GM21381 (cell line): Measurements from ENCODE around the gene TIMM17B.
"Not testable (repeated sequence)": the region's sequence is repeated elsewhere in the genome, so short reads cannot be mapped to it uniquely, and the experiment has no call there.

ENCODE experiments used
- ATAC-seq: cut with Tn5 transposase; IDR thresholded peaks from one replicate; pipeline ENCODE4 v1.9.1; 2021; ENCODE audit warnings: mild to moderate bottlenecking, moderate library complexity; ENCODE audit not compliant: unreplicated experiment

The TIMM17B gene

DNA sequence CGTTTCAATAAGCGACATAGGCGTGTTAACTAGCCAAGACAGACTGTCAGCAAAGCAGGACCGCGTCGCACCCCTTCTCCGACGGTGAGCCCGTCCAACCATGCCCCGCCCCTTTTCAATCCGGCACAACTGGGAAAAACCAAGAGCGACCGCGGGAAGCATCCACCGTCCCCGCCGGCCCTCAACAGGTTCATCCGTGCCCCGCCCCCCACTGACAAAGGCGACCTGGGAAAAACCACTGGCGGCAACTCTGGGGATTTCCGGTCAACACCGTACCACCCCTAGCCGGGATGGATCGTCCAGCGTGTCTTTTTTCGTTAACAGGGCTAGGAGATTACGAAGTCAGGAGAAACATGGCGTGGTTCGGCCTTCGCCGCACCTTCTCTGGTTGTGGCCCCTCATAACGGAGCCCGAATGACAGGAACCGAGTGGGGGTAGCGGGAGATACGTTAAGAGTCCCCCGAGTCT, 377 bp downstream of the TIMM17B start:
- peak; percentile 16 for ATAC-seq

DNA sequence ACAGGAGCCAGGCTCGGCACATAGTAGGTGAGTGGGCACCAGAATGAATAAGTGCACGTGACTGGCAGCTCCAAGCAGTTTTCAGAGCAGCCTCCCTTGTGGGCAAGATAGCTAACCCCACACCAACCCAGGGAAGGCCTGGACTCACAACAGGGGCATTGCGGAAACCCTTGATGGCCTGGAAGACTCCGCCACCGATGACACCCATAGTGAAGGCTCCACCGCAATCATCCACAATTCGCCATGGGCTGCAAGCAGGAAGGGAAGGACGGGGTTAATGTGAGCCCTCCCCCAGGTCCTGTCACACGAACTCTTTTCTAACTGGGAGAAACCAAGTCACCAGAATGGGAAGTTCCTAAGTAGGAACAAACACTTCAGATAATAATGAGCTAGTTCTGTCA, 957 bp downstream of the TIMM17B start:
- no peak for ATAC-seq

DNA sequence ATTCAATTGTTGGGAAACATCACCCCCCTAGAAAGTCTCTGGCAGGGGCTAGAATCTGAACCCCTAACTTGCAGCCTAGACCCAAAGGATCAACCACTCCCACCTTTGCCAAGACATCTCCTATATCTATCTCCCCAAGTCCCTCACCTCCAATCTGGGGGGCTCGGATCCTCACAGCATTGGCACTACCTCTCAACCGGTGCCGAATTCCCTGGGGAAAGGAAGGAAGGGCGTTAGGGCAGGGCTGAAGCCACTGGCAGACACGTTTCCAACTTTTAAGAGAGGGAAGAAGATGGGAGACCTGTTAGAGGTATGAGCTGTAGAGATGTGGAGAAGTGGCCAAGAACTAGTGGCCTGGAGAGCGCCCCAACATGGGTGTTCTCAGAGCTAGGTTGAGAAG, 2.7 kb downstream of the TIMM17B start:
- ATAC-seq, result no peak

DNA sequence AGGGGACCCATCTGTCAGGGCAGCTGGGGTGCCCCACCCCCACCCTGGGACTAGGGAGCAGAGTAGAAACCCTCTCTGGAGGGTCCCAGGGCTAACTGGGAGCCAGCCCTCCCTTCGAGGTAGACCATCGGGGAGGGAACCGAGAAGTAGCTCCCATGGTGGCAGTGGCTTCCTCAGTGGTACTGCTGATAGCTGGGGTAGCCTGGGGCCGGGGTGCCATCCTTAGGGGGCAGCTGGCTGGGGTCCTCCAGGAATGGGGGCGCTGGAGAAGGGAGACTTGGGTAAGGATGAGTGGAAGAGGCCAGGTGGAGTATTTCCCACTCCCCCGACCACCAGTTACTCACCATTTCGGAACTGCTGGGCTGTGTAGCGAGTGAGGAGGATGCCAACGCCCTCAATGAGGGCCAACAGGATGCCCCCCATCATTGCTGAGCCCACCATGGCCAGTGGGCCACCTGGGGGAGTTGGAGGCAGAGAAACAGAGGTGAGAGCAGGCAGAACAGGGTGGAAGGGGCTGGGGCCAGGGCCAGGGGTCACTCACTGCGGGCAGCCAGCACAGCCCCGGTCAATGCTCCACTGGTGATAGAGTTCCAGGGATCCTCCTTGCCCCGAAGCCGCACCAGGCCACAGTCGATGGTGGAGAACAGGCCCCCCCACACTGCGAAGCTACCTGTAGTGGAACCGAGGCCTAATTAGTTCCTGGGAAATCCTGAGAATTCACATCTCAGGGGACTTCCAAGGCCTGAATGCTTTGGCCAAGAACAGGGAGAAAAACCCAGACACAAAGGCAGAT, 3.8 kb downstream of the TIMM17B start:
- no peak for ATAC-seq

DNA sequence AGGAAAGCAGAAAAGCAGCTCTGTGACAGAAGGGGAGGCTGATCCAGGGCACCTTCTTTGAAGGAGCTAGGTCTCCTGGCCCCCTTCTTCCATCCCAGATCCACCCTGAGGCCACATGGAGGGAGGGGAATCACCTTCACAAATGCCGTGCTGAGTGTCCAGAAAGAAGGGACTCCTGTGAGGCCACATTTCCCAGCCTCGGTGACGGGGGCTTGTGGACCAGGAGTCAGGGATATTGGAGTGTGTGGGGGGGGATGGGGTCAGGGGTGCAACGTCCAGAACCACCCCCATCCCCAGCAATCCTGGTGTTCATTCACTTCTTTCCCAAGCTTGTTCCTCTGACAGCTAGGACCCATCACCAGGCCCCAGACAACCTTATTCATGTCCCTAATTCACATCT, 4.7 kb downstream of the TIMM17B start:
- no peak for ATAC-seq

GRCh38 chrX:48891402-48892288, 5.9 kb downstream of the TIMM17B start:
- ATAC-seq, result peak; percentile 80

DNA sequence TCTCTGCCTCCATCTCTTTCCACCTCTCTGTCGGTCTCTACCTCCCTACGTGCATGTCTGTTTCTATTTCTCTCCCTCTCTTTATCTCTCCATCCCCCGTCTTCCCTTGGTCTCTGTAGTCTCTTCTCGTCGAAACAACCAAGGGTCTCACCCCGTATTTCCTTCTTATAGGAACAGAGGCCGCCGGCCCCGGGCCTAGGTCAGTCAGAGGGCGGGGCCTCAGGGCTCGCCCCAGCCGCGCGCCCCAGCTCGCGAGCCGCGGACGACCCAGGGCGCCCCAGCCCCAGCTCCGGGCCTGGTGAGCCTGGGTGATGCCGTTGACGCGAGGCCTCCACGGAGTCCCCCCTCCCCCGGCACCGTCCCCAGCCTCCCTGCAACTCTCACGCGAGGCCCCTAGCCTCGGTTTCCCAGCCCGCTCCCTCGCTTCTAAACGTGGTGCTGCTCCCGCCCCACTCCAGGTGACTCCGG, 6.6 kb downstream of the TIMM17B start:
- ATAC-seq, result peak; percentile 27

DNA sequence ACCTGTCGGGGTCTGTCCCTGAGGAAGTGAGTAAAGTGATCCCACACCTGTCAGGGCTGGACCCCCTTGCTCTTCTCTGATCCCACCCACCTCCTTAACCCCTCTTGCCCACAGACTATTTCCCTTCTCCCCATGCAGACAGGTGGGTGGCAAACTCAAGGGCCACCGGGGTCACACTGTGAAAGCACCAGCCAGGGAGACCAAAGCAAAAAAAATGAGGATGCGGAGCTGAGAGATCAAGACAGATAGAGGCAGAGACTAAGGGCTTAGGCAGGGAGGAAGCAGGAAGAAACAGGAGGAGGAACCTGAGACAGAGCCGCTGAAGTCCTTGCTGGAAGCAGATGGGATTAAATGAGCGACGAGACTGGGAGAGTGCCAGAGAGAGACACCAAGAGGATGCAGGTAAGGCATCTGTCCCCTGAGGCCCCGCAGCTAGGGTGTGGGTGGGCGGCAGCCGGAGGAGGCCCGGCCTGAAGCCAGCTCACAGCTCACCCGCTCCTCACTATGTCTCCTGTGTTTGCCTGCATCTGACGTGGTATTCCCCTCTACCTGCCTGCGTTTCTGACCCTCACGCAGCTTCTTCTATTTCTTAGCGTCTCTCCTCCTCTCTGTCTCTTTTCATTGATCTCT, 7.2 kb downstream of the TIMM17B start:
- no peak for ATAC-seq

- not testable (repeated sequence) for ATAC-seq
Measured at GRCh38 chrX:48886586-48886985, 11.0 kb downstream of the TIMM17B start.

GRCh38 chrX:48883729-48884128, 13.8 kb downstream of the TIMM17B start:
- no peak for ATAC-seq

GRCh38 chrX:48876944-48877343, 20.6 kb downstream of the TIMM17B start:
- not testable (repeated sequence) for ATAC-seq

- ATAC-seq, result not testable (repeated sequence)
Measured at GRCh38 chrX:48872017-48872416, 25.6 kb downstream of the TIMM17B start.

DNA sequence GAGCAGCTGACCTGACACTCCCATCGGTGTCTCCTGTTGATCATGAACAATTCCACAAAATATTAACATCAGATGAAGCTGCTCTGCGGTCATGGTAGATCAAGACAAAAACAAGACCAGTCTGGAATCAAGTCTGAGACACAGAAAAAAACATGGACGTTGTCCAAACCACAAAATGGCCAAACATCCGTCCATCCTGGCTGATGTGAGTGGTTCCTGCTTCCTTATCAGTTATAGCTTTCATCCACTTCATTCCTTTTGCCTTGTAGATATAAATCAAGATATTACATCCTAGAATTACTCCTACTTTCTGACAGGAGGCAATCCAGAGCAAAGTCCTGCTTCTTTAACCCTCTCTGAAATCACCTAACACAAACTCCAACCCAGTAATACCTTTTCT, 33.4 kb downstream of the TIMM17B start:
- no peak for ATAC-seq

GRCh38 chrX:48854898-48855297, 42.7 kb downstream of the TIMM17B start:
- no peak for ATAC-seq

- not testable (repeated sequence) for ATAC-seq
Measured at GRCh38 chrX:48854121-48854804, 43.3 kb downstream of the TIMM17B start.

DNA sequence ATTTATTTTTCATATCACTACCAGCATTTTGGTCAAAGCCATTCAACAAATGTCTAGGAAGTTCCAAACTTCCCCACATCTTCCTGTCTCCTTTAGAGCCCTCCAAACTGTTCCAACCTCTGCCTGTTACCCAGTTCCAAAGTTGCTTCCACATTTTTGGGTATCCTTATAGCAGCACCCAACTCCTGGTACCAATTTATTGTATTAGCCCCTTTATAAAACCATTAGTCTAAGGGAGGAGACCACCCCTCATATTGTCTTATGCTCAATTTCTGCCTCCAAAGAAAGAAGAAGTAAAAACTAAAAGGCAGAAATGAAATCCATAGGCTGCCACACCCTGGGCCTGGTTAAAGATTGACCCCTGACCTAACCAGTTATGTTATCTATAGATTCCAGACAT, 44.1 kb downstream of the TIMM17B start:
- not testable (repeated sequence) for ATAC-seq

DNA sequence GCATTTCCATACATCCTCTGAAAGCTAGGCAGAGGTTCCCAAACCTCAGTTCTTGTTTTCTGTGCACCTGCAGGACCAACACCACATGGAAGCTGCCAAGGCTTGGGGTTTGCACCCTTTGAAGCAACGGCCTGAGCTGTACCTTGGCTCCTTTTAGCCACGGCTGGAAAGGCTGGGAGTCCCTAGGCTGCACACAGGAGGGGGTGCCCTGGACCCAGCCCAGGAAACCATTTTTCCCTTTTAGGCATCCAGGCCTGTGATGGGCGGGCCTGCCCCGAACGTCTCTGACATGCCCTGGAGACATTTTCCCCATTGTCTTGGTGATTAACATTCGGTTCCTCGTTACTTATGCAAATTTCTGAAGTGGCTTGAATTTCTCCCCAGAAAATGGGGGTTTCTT, 44.7 kb downstream of the TIMM17B start:
- ATAC-seq, result no peak

GRCh38 chrX:48848847-48849246, 48.7 kb downstream of the TIMM17B start:
- no peak for ATAC-seq
